ENCODE measurements around the gene SLC4A5. TPM values are rescaled to one million over a fixed set of nuclear protein-coding genes. Genes with fewer than 3 reads are reported as not detected.

Gene SLC4A5
- polyA plus RNA-seq, 1 of the 3 experiments (the other 2 are of a cell fraction) = 0.25 TPM

- Histone ChIP-seq H3F3A (replicated peaks; ENCODE audit: insufficient read depth) (no peaks in the 10 kb centered on the region), H3K9ac (no peak overlapping the region), H3K9me3 (no peaks in the 10 kb centered on the region), H2AFZ (ENCODE audit: low read depth) (no peak overlapping the region), H3K9me2 (no peaks in the 10 kb centered on the region), H3K27me3 (ENCODE audit: insufficient read depth) (no peaks in the 10 kb centered on the region), H3K4me1 (ENCODE audit: control insufficient read depth in 1 of 2, insufficient read depth in 2 of 2, low read depth in 1 of 2, low read length in 1 of 2) (peaks cover 4 to 22% of the 10 kb centered on the region in 2 experiments; a peak in 2 of 4 replicates), H3K4me3 (ENCODE audit: low read depth in 2 of 2, low read length in 1 of 2) (no peak overlapping the region), H3K27ac (ENCODE audit: low read depth in 2 of 2, low read length in 1 of 2) (no peak overlapping the region), H4K20me1 (ENCODE audit: insufficient read depth) (0 out of 2 replicates have a peak, but pooled peaks cover 2% of the 10 kb centered on the region), H3K4me2 (no peak overlapping the region), H3K36me3 (replicated peaks in 1 of 2; ENCODE audit: control insufficient read depth in 1 of 2, insufficient read depth in 2 of 2, low read length in 1 of 2) (peaks cover 10 to 56% of the 10 kb centered on the region in 2 experiments), H3K79me2 (ENCODE audit: insufficient read depth) (peaks cover 15% of the 10 kb centered on the region; the same call in 1 of the 2 replicates)
- no peak for TF ChIP-seq TCF12 (IDR thresholded peaks at IDR 0.05)
- no peak for TF ChIP-seq SMC3 (IDR thresholded peaks at IDR 0.05; ENCODE audit: low read depth, low read length)
- no peak for TF ChIP-seq REST (IDR thresholded peaks at IDR 0.05; ENCODE audit: low read depth, low read length)
- no peak for TF ChIP-seq RXRA (IDR thresholded peaks at IDR 0.05; ENCODE audit: borderline replicate concordance, low read depth)
- TF ChIP-seq RFX5 (IDR thresholded peaks at IDR 0.05; ENCODE audit: low read length) = no peak
- TF ChIP-seq SIN3A (IDR thresholded peaks at IDR 0.05; ENCODE audit: borderline replicate concordance, low read depth, low read length) = no peak
- no peak for TF ChIP-seq TAF1 (IDR thresholded peaks at IDR 0.05; ENCODE audit: borderline replicate concordance, low read depth, low read length)
- no peak for TF ChIP-seq USF2 (IDR thresholded peaks at IDR 0.05; ENCODE audit: borderline replicate concordance, low read depth, low read length)
- POLR2A ChIA-PET = no interaction called here
- DNase-seq = no peak
- CTCF ChIA-PET = interaction anchor here (1.9 kb wide), 1 partner anchor 19 kb away, joined by 8 read pairs; no protein-coding TSS in a partner anchor
- 97% methylated on average over 6 of the region's 6 CpGs for WGBS (ENCODE audit: low lambda C conversion rate)
These were observed 29.5 kb upstream of the SLC4A5 start for GRCh38 chr2:74372674-74373073.

- DNase-seq = no peak
- CTCF ChIA-PET = no interaction called here
- no peak for TF ChIP-seq USF2 (IDR thresholded peaks at IDR 0.05; ENCODE audit: borderline replicate concordance, low read depth, low read length)
- TF ChIP-seq RCOR1 (IDR thresholded peaks at IDR 0.05; ENCODE audit: low read length) = no peak
- TF ChIP-seq CTCF (IDR thresholded peaks at IDR 0.05) = no peak
- no peak for TF ChIP-seq FOXJ3 (CRISPR knock-in tag; IDR thresholded peaks at IDR 0.05)
- no peak for TF ChIP-seq JUND (IDR thresholded peaks at IDR 0.05)
- TF ChIP-seq SIN3A (IDR thresholded peaks at IDR 0.05; ENCODE audit: borderline replicate concordance, low read depth, low read length) = no peak
- TF ChIP-seq FOXM1 (IDR thresholded peaks at IDR 0.05; ENCODE audit: low read depth) = no peak
- no peak for TF ChIP-seq RFX5 (IDR thresholded peaks at IDR 0.05; ENCODE audit: low read length)
- no peak for TF ChIP-seq TCF12 (IDR thresholded peaks at IDR 0.05)
- no peak for TF ChIP-seq ZBTB33 (IDR thresholded peaks at IDR 0.05; ENCODE audit: borderline replicate concordance, low read depth)
- no peak for TF ChIP-seq ELF1 (IDR thresholded peaks at IDR 0.05)
- TF ChIP-seq EP300 (IDR thresholded peaks at IDR 0.05; ENCODE audit: borderline replicate concordance in 1 of 2, low read depth in 1 of 2, low read length in 1 of 2) = no peak
- no peak for TF ChIP-seq SMC3 (IDR thresholded peaks at IDR 0.05; ENCODE audit: low read depth, low read length)
- no peak for TF ChIP-seq GABPA (IDR thresholded peaks at IDR 0.05; ENCODE audit: low read depth)
These were observed 28.2 kb upstream of the SLC4A5 start for GRCh38 chr2:74371421-74371820.

More at GRCh38 chr2:74371421-74371820, 28.2 kb upstream of the SLC4A5 start:
- POLR2A ChIA-PET = no interaction called here
- 100% methylated on average over 9 of the region's 9 CpGs for WGBS (ENCODE audit: low lambda C conversion rate)
- no peak overlapping the region for H3K9ac ChIP-seq
- H3F3A ChIP-seq (replicated peaks; ENCODE audit: insufficient read depth) = no peaks in the 10 kb centered on the region
- H3K27ac ChIP-seq (ENCODE audit: low read depth in 2 of 2, low read length in 1 of 2) = no peak overlapping the region
- peaks cover 4 to 22% of the 10 kb centered on the region in 2 experiments; a peak in 2 of 4 replicates for H3K4me1 ChIP-seq (ENCODE audit: control insufficient read depth in 1 of 2, insufficient read depth in 2 of 2, low read depth in 1 of 2, low read length in 1 of 2)
- no peaks in the 10 kb centered on the region for H3K9me2 ChIP-seq
- peaks cover 17 to 56% of the 10 kb centered on the region in 2 experiments for H3K36me3 ChIP-seq (replicated peaks in 1 of 2; ENCODE audit: control insufficient read depth in 1 of 2, insufficient read depth in 2 of 2, low read length in 1 of 2)
- no peaks in the 10 kb centered on the region for H4K20me1 ChIP-seq (ENCODE audit: insufficient read depth)
- H3K79me2 ChIP-seq (ENCODE audit: insufficient read depth) = peaks cover 15% of the 10 kb centered on the region; the same call in 1 of the 2 replicates
- H3K4me3 ChIP-seq (ENCODE audit: low read depth in 2 of 2, low read length in 1 of 2) = no peak overlapping the region
- H3K9me3 ChIP-seq = no peaks in the 10 kb centered on the region
- H3K4me2 ChIP-seq = no peak overlapping the region
- H2AFZ ChIP-seq (ENCODE audit: low read depth) = no peak overlapping the region
- no peaks in the 10 kb centered on the region for H3K27me3 ChIP-seq (ENCODE audit: insufficient read depth)
